ENCODE data around the gene AK1. TPM values are rescaled to one million over a fixed set of nuclear protein-coding genes. Genes with fewer than 3 reads are reported as not detected.
"Not testable (repeated sequence)": the region's sequence is repeated elsewhere in the genome, so short reads cannot be mapped to it uniquely, and the experiment has no call there.

AK1 gene
- polyA plus RNA-seq, 3 donors: 44.0 to 46.4 (median 44.7) TPM

DNA sequence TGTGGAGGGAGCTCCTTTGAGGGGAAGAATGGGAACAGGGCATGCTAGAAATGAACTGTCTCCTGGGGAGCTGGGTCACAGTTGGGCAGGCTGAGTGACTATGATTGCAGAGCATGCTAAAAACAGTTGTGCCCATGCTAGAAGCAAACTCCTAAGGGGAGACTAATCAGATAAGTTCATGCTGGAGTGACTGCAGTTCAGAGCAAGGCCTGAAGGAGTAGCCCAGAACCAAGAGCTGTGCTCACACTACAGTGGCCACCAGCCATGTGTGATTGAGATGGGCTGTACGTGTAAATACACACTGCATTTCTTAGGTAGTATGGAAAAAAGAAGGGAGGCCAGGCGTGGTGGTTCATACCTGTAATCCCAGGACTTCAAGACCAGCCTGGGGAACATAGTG, 10.3 kb upstream of the AK1 start:
- no peak for DNase-seq

DNA sequence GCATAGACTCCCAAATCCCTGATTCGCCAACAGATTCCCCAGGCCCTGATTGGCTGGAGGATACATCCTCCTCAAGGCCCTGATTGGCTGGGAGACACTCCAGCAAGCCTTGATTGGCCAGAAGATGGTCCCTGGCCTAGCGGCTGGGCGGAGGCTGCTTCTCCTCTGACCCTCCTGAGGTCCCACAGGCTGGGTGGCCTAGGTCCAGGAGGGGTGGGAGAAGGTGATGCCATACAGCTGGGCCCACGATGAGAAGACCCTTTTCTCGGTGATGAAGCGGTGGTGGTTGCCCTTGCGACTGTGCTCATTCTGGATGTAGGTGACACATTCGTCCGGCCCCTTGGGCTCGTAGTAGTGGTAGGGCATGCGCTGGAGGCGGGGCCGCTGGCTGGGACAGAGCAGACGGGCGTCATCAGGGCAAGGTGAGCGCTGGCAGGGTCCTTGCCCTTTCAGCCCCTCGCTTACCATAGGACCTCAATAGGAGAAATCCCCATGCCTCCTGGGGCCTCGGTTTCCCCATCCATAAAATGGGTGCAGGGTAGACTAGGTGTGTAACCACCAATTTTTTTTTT, 9.0 kb upstream of the AK1 start:
- no peak for DNase-seq

DNA sequence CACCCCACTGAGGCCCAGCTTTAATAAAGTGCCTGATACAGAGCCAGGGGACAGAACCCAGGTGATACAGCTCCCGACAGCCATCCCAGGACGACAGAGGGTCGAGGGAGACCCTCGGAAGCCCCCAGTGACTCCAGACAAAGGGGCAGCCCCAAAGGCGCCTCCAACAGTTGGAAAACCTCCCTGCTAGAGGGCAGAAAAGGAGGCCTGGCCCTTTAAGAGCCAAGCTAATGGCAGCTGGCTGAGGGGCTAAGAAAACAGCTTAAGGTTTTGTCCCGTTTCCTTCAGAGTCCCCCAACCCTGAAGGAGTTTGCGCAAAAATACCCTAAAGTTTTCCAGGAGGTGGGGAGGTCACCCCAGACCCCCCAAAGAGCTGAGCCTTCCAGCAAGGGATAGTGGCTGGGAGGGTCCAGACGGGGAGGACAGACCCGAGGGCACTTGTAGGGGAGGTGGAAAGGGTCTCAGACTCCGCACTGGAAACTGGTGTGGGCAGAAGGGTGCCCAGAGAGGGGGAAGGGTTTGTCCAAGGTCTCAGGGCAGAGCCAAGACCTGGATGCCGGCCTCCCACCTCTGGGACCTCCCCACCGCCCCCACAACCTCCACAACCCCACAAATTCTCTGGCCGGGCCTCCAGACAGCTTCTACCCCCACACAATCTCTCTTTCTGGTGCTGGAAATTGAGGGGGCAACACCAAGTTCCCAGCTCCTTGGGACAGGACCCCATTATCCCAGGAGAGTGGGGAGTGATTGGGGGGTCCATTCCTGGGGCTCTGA, 8.2 kb upstream of the AK1 start:
- no peak for DNase-seq

DNA sequence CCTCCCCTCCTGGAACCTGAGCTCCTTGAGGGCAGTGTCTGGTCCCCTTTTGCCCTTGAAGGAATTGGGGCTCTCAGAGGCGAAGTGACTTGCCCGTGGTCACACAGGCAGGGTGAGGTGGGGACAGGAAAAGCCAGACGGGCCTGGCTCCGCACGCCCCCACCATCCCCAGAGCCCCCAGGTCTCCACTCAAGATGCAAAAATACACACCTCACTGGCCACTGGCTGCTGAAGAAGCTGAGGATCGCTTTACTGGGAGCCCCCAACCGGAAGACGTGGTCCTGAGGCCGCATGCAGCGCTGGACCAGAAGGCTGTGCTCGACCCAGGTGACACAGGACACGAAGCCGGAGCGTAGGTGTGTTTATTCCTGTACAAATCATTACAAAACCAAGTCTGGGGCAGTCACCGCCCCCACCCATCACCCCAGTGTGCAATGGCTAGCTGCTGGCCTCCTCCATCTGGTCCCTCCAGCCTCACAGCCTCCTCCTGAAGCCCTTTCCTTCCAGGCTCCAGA, 7.6 kb upstream of the AK1 start:
- no peak for DNase-seq

DNA sequence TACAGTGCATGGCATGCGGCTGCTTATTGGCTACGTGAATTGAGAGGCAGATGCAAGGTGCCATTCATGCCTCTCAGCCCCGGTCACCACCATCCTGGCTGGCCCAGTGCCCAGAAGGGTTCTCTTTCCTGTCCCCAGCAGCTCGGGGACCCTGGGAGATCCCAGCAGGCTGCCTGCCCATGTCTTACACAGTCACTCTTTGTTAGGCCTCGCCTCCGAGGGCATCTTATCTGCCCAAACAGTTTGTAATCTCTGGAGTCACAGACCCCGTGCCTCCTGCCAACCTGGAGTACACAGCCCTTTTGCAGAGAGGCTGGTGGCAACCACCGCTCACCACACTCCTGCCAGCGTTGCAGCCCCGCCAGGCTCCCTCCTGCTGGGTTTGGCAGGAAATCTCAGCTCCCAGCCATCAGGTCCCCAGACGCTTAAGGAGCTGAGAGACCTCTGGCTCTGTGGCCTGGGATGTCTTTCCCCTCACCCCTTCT, 7.0 kb upstream of the AK1 start:
- no peak for DNase-seq

DNA sequence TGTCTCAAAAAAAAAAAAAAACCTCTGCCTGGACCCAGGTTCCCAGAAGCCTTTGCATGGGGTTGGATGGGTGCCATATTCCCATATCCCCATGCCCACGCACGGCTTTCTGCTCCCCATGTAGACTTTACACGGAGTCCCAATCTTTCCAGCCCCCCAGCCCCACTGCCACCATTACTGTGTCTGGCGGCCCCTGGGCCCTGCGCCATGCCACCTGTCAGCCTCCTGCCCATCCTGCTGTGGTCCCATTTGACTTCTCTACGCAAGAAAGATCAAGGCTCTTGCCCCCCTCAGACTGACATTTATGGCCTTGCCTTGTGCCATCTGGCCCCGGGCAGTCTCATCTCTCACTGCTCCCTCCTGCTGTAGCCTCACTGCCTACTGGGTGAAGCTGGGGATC, 6.5 kb upstream of the AK1 start:
- DNase-seq: no peak

DNA sequence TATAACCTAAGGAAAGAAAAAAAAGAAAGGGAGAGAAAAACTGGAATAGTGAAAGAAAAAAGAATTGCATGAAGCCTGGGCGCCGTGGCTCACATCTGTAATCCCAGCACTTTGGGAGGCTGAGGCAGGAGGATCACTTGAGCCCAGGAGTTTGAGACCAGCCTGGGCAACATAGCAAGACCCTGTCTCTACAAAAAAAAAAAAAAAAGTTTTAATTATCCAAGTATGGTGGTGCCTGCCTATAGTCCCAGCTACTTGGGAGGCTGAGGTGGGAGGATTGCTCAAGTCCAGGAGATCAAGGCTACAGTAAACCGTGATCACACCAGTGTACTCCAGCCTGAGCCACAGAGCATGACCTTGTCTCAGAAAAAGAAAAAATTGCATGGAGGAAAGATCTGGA, 4.2 kb upstream of the AK1 start:
- not testable (repeated sequence) for DNase-seq

DNA sequence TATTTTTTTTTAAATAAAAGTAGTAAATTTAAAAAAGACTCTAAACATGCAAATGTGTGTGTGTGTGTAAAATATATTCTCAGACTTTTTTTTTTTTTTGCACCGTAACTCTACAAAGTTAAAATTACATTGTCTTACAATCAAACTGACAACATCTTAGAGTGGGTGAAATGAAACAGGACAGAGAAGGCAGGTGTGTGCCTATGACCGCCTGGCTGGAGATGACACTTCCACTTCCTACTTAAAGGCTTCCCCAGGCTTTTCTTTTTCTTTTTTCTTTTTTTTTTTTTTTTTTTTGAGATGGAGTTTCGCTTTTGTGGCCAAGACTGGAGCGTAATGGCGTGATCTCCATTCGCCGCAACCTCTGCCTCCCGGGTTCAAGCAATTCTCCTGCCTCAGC, 2.7 kb upstream of the AK1 start:
- DNase-seq: no peak

DNA sequence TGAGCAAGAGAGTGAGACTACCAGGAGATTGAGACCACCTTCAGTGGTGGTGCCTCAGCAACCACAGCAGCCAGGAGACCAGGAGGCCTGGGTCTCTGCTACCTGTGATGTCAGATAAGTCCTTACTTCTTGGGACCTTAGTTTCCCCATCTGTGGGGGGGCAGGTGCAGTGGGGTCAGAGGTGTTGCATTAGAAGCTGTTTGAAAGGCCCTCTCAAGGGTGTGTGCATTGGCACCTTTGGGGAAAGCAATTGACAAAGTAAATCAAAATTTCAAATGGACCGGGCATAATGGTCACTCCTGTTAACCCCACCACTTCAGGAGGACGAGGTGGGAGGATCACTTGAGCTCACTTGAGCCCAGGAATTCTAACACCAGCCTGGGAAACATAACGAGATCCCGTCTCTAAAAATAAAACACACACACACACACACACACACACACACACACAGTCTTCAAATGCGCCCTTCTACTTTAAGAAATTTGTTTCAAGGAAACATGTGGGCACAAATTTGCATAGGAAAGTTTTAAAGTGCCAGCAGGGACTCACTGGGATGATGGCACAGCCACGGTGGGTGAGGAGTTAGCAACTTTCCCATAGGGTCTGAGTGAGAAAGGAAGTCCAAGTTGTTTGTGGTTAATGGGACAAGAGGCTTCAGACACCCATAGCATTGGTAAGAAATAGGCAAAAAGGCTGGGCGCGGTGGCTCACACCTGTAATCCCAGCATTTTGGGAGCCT, 1.3 kb upstream of the AK1 start:
- DNase-seq: no peak

DNA sequence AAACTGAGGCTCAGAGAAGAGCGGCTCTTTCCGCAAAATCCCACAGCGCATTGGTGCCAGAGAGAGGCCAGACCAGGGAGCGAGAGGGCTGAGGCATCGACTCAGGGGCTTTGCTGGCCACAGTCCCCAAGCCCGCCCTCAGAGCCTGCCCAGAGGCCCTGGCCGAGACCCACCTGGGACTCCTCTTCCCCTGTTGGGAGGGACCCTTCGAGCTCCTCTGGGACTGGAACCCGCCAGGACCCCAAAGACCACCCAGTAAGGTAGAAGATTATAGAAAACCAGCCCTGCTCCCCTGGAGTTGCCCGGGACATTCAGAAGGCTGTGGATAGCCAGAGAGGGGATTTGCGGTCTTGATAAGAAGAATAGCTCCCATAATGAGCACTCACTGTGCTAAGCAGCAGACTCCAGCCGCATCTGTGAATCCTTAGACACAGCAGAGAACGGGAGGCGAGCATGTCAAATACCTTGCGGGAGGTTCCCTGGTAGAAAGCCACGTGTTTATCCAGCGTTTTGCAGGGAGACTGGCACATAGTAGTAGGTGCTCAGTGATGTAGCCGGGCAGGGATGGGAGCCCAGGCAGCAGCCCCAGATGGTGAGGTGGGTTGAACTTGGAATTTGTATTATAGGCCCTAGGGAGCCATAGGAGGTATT, 651 bp upstream of the AK1 start:
- DNase-seq: no peak

DNA sequence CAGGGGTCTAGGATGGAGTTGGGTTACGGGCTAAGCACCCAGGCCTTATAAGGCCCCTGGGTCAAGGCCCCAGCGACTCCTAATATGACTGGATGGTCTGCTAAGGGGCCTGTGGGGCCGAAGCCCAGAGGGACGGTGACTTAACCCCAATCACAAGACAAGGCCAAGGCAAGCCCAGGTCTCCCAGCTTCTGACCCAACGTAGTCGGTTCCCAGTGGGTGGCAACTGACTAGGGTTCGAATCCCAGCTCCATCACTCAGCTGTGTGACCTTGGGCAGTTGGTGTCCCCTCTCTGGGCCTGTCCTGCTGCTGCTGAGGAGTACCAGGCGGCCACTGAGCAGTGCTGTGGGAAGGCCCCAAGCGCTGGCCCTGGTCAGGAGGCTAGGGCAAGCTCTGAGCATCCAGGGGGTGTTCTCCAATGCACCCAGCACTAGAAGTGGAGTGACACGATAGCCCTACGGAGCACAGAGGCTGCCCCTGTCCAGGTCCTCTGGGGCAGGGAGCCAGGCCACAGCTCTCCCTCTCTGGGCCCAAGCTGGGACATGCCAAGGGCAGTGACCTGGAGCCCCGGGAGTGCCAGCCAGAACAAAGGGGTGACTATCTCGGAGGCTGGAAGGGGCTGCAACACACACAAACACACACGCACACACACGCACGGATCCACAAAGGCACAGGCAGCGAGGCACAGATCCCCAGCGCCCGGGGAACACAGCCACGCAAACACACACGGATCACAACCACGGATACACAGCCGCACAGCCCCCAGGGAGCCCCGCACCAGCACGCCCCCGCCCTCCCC, 512 bp downstream of the AK1 start:
- no peak for DNase-seq

DNA sequence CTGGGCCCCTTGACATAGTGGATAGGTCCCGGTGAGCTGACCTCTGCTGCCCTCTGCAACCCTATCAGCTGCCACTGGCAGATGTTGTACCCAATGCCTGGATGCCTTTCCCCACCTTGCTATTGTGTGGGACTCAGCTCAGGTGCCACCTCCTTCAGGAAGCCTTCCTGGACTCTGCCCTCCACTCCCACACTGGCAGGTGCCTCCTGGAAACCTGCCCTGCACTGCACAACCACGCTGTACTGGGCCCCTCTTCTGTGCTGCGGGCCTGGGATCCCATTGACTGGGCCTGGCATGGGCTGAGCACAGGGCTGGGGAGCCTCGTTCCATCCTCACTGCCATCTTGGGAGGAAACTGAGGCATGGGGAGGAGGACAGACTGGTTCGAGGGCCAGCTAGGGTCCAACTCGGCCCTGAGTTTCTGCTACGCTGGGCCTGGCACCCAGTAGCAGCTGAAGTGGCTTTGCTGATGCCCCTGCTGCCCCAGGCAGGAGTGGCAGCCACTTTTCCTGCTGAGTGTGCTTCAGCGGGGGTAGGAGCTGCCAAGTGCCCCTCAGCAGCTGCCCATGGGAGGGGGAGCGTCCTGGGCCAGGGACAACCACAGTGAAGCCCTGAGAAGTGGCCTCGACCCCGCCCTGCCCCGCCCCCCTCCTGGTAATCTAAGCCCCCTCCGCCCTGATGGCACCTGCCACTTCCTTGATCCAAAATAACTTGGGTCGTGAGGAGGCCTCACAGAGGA, 1.3 kb downstream of the AK1 start:
- DNase-seq: no peak

DNA sequence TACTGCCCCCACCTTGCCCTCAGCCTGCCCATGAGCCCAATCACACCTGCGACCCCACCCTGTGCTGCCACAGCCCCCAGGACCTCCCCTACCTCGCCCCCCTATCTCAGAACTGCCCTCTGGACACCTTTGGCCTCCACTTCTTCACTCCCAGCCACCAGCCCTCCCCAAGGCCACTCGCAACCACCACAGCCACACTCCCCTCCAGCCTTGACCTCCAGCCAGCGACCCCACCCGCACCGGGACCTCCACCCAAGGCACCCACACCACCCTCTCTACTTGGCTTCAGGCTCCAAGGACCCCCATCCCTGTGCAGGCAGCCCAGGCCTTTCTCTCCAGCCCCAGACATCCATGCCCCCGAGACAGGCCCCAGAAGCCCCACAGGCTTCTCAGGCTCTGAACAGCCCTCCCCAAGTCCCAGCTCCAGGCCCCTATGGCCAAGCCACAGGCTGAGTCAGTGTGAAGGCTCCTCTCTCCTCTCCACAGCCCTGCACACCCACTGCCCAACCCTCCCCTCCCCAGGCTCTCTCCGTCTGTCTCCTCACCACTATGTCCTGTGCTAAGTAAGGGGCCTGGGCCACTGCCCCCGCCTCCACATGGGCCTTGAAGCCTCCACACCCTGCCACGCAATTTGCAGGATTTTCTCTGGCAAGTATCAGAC, 2.0 kb downstream of the AK1 start:
- no peak for DNase-seq

DNA sequence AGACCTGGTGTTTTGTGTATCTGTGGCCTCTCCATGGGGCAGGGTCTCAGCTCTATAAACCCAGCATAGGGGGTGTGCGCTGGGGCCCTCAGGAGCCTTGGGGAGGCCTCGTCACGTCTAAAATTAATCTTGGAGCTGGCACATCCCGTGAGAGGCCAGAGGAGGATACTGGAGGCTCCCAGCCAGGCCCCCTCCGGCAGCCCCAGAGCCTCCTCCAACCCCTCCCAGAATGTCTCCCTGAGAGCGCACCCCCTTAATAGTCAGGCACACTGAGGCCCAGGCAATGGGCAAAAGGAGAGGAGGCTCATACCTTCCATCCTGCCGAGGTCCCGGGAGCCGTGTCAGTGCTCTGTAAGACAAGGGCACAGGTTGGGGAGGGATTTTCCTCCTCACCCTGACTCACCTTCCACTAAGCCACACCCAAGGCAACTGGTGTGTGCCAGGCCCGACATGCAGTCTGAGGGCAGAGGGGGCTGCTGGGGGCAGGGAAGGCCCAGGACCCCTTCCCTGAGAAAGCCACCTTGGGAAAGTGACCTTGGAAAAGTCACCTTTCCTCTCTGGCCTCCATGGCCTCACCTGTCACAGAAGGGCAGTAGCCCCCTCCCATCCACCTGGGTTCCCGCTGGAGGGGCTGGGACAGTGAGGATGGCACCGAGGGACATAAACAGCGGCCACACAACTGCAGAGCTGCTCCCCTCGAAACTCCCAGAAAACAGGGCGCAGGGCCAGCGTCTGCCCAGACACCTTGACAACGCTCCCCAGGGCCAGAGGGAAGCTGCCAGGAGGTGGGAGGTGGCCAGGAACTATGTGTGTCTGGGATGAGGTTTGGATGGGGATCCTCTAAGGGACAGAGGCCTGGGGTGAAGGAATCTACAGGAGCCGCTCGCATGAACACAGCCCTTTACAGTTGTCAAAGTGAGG, 2.9 kb downstream of the AK1 start:
- no peak for DNase-seq

DNA sequence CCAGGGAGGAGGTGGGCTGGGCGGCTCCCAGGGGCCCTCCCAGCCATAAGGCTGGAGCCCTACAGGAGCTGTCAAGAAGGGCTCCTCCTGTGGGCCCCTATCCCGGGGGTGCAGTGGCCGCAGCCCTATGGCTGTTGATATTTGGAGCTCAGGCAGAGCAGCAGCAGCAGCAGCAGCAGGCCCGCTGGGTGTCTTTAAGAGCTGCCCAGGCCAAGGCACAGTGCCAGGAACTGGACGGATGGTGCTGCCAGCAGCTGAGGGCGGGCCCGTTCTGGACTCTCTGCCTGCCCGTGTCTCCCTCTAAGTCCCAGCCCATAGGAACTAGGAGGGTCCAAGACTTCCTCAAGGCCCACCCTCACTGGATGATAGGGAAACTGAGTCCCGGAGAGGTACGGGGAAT, 3.6 kb downstream of the AK1 start:
- no peak for DNase-seq

DNA sequence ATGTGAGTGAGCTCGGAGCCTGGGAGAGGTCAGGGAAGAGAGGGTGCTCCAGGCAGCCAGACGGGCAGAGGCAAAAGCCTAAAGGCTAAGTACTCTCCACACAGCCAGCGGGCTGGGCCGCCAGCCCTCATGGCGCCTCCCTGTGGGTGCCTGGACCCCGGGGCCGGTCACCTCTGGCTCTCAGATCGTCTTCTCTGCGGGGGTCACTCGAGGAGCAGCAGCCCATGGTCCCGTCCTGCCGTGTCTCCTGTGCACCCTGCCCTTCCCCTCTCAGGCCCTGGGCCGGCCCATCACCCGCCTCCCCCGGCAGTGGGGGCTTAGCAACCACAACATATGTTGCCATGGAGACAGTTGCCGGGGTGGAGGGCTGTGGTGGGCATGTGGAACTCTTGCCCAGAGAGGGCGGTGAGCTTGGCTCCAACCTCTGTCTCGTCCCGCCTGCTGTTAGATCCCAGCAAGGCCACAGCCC, 4.2 kb downstream of the AK1 start:
- no peak for DNase-seq

DNA sequence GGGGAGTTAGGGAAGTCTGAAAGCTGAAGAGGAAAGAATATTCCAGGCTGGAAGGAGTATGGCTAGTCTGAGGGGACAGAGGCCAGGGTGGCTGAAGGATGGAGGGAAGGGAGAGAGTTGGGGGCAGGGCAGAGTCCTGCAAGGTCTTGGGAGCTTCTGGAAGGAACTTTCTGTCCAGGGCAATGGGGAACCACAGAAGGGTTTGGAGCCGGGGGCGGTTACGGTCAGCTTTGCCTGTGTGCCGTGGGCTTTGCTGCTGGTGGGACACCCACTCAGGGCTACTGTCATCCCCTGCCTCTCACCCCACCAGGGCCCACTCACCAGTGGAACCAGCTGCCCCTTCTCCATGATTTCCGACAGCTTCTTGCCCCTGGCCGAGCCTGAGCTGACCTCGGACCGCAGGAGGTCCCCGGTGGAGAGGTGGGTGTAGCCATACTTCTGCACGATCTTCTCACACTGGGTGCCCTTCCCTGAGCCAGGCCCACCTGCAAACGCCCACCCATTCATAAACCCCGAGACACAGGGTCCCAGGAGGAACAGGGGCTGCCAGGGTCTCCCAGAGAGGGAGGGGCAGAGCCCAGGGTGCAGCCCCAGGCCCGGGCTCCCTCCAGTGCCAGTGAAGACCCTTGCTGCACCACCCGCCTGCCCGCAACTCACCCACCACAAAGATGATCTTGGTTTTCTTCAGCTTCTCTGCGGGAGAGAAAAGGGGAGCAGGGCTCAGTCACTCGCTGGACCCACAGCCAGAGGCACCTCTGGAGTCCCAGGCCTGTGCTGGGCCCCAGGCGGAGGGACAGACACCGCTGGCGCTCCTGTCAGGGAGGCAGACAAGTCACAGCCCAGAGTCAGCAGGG, 4.9 kb downstream of the AK1 start:
- DNase-seq: no peak

DNA sequence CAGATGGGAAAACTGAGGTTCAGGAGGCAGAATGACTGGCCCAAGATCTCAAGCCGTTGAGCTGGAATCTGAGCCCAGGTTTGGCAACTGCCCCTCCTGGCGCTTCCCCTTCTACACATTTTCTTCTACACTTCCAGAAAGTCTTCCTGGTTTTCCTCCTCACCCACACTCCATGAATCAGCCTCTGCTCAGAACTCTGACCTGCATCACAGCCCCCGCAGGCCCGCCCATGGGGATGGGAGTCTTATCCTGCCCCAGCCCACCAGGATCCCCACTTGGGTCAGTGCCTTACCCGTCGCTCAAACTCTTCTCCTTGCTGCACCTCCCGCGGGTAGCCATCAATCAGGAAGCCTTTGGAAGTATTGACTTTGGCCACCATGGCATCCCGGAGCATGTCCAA, 5.9 kb downstream of the AK1 start:
- DNase-seq: no peak

Measured in renal pelvis (tissue), 4 donors.